H1 (cell line): Measurements from ENCODE around the gene GPR25. TPM values are rescaled to one million over a fixed set of nuclear protein-coding genes. Genes with fewer than 3 reads are reported as not detected.

ENCODE experiments used
- CTCF ChIA-PET: fragments of 300-600 bp; sonication (Branson Sonifier 250); formaldehyde crosslinking; loops from one replicate; lab custom pipeline; 2021; ENCODE audit not compliant: partially characterized antibody; lab: Charles Lee
- POLR2A ChIA-PET: fragments of 300-600 bp; sonication (Branson Sonifier 250); formaldehyde crosslinking; loops from one replicate; lab custom pipeline; 2021; ENCODE audit warnings: inconsistent platforms; ENCODE audit not compliant: partially characterized antibody; lab: Charles Lee
- DNase-seq, 2 experiments: peaks; one replicate each; pipeline versions ENCODE4 v3.0.0 to v3.0.0-alpha.2; 2010 to 2022; ENCODE audit warnings: low spot score in 2 of 2, low read depth in 1 of 2, mixed read lengths in 1 of 2
- FAIRE-seq: peaks from 2 replicates; lab custom pipeline; 2011; peaks lifted over from hg19 to GRCh38; lab: Jason Lieb, UNC
- H2AFZ ChIP-seq: 2 replicates; pipeline ENCODE4 v1.8.1; 2012; ENCODE audit warnings: low read length, inconsistent platforms
- H2AK5ac ChIP-seq: 2 replicates; pipeline ENCODE4 v1.6.1; 2013; ENCODE audit warnings: low read depth, low read length
- H2BK120ac ChIP-seq: replicated peaks from 2 replicates; pipeline ENCODE3; 2013; ENCODE audit warnings: low read depth, low read length, inconsistent platforms
- H2BK12ac ChIP-seq: 2 replicates; pipeline ENCODE4 v1.6.1; 2013; ENCODE audit warnings: low read depth, low read length
- H2BK15ac ChIP-seq: 2 replicates; pipeline ENCODE4 v1.6.1; 2013; ENCODE audit warnings: low read length
- H2BK20ac ChIP-seq: 2 replicates; pipeline ENCODE4 v1.6.1; 2013; ENCODE audit warnings: low read length
- H2BK5ac ChIP-seq: 2 replicates; pipeline ENCODE4 v1.6.1; 2013; ENCODE audit warnings: low read depth, low read length
- H3K14ac ChIP-seq: 2 replicates; pipeline ENCODE4 v1.6.1; 2013; ENCODE audit warnings: inconsistent platforms; ENCODE audit not compliant: insufficient read length
- H3K18ac ChIP-seq: 2 replicates; pipeline ENCODE4 v1.6.1; 2013; ENCODE audit warnings: low read length; ENCODE audit errors: extremely low read depth
- H3K23ac ChIP-seq: 2 replicates; pipeline ENCODE4 v1.6.1; 2013; ENCODE audit warnings: inconsistent platforms; ENCODE audit not compliant: insufficient read length
- H3K23me2 ChIP-seq: 2 replicates; pipeline ENCODE4 v1.6.1; 2013; ENCODE audit warnings: low read depth, low read length
- H3K27ac ChIP-seq: 2 replicates; pipeline ENCODE4 v1.6.1; 2011; ENCODE audit warnings: low read depth, low read length, inconsistent platforms
- H3K27me3 ChIP-seq, 4 experiments: replicated peaks in 1 of 4; 1 replicate in 1 of 4; 2 replicates in 3 of 4; pipeline versions ENCODE4 v1.6.1 to v1.8.1; 2011 to 2013; ENCODE audit warnings: low read length in 3 of 4, mild to moderate bottlenecking in 3 of 4, inconsistent platforms in 2 of 4, mixed read lengths in 2 of 4, moderate library complexity in 1 of 4; ENCODE audit not compliant: control insufficient read depth in 3 of 4, insufficient read depth in 3 of 4; ENCODE audit errors: extremely low read depth in 1 of 4
- H3K36me3 ChIP-seq, 4 experiments: 2 replicates each; pipeline versions ENCODE4 v1.6.1 to v1.8.1; 2011 to 2013; ENCODE audit warnings: mild to moderate bottlenecking in 4 of 4, low read length in 3 of 4, moderate library complexity in 2 of 4, control low read depth in 1 of 4, inconsistent platforms in 1 of 4; ENCODE audit not compliant: insufficient read depth in 4 of 4, control insufficient read depth in 2 of 4
- H3K4ac ChIP-seq: replicated peaks from 2 replicates; pipeline ENCODE3; 2013; ENCODE audit warnings: low read length, low read depth, mixed read lengths, inconsistent platforms; ENCODE audit not compliant: insufficient read length
- H3K4me1 ChIP-seq, 4 experiments: replicated peaks in 1 of 4; 1 replicate in 1 of 4; 2 replicates in 3 of 4; pipeline versions ENCODE4 v1.6.1 to v1.8.1; 2011 to 2013; ENCODE audit warnings: low read length in 3 of 4, inconsistent platforms in 2 of 4, mixed read lengths in 1 of 4; ENCODE audit not compliant: insufficient read depth in 4 of 4, control insufficient read depth in 3 of 4
- H3K4me2 ChIP-seq, 2 experiments: 2 replicates each; pipeline versions ENCODE4 v1.6.1 to v1.8.1; 2011 to 2013; ENCODE audit warnings: low read depth in 2 of 2, low read length in 2 of 2, control low read depth in 1 of 2, inconsistent platforms in 1 of 2, mild to moderate bottlenecking in 1 of 2; ENCODE audit not compliant: insufficient read depth in 1 of 2
- H3K4me3 ChIP-seq, 4 experiments: fragments of 200-600, 300-600 bp in 1 of 4; sonication (generic), shearing (Covaris generic), sonication (Bioruptor Twin) in 1 of 4; 2 replicates each; pipeline versions ENCODE4 v1.5.1 to v1.8.1; 2011 to 2016; ENCODE audit warnings: low read length in 4 of 4, low read depth in 3 of 4, control low read depth in 2 of 4, inconsistent platforms in 2 of 4, mild to moderate bottlenecking in 2 of 4, mixed read lengths in 1 of 4, moderate library complexity in 1 of 4; ENCODE audit not compliant: insufficient read depth in 2 of 4; ENCODE audit errors: extremely low read depth in 1 of 4
- H3K56ac ChIP-seq: replicated peaks from 2 replicates; pipeline ENCODE3; 2013; ENCODE audit warnings: low read depth, mild to moderate bottlenecking, mixed read lengths, low read length, inconsistent platforms; ENCODE audit not compliant: insufficient read length
- H3K79me1 ChIP-seq: 2 replicates; pipeline ENCODE4 v1.6.1; 2013; ENCODE audit warnings: low read depth, low read length, control low read depth
- H3K79me2 ChIP-seq, 2 experiments: 2 replicates each; pipeline versions ENCODE4 v1.6.1 to v1.8.1; 2012 to 2013; ENCODE audit warnings: low read length in 2 of 2, mild to moderate bottlenecking in 2 of 2, inconsistent platforms in 1 of 2; ENCODE audit not compliant: insufficient read depth in 2 of 2, control insufficient read depth in 1 of 2
- H3K9ac ChIP-seq, 4 experiments: replicated peaks in 1 of 4; 1 replicate in 1 of 4; 2 replicates in 3 of 4; pipeline versions ENCODE4 v1.6.1 to v1.8.1; 2011 to 2013; ENCODE audit warnings: low read depth in 3 of 4, low read length in 3 of 4, control low read depth in 2 of 4, mild to moderate bottlenecking in 2 of 4, moderate library complexity in 2 of 4, inconsistent platforms in 1 of 4; ENCODE audit errors: extremely low read depth in 1 of 4
- H3K9me3 ChIP-seq, 2 experiments: 2 replicates each; pipeline versions ENCODE4 v1.6.1 to v1.8.1; 2012 to 2013; ENCODE audit warnings: mild to moderate bottlenecking in 2 of 2, moderate library complexity in 2 of 2, control low read depth in 1 of 2, inconsistent platforms in 1 of 2, low read depth in 1 of 2, low read length in 1 of 2, mixed read lengths in 1 of 2; ENCODE audit not compliant: insufficient read depth in 2 of 2
- H4K20me1 ChIP-seq, 2 experiments: replicated peaks in 1 of 2; 2 replicates each; pipeline versions ENCODE3 to v1.8.1; 2011 to 2013; ENCODE audit warnings: inconsistent platforms in 2 of 2, low read length in 2 of 2, mild to moderate bottlenecking in 1 of 2; ENCODE audit not compliant: insufficient read depth in 2 of 2, control insufficient read depth in 1 of 2
- H4K5ac ChIP-seq: 2 replicates; pipeline ENCODE4 v1.6.1; 2013; ENCODE audit warnings: low read length, low read depth, mixed read lengths, inconsistent platforms; ENCODE audit not compliant: insufficient read length
- H4K8ac ChIP-seq: 2 replicates; pipeline ENCODE4 v1.8.0; 2013; ENCODE audit warnings: mild to moderate bottlenecking, moderate library complexity, low read length, inconsistent platforms; ENCODE audit not compliant: insufficient read depth; ENCODE audit errors: extremely low read depth
- H4K91ac ChIP-seq: replicated peaks from 2 replicates; pipeline ENCODE3; 2013; ENCODE audit warnings: low read length, mixed read lengths, inconsistent platforms; ENCODE audit not compliant: insufficient read length
- CHD2 ChIP-seq: IDR thresholded peaks from 2 replicates; pipeline ENCODE4 v1.6.1; 2012; ENCODE audit warnings: low read length, improper control_type of control experiment
- EGR1 ChIP-seq: IDR thresholded peaks from 2 replicates; pipeline ENCODE4 v1.6.1; 2011; ENCODE audit warnings: low read depth, low read length, borderline replicate concordance
- JUN ChIP-seq: IDR thresholded peaks from 2 replicates; pipeline ENCODE4 v1.6.1; 2011; ENCODE audit warnings: low read depth, mild to moderate bottlenecking, improper control_type of control experiment, low read length
- RAD21 ChIP-seq, 2 experiments: IDR thresholded peaks in 1 of 2; conservative IDR thresholded peaks in 1 of 2; 2 replicates each; pipeline ENCODE4 v1.6.1; 2011; ENCODE audit warnings: low read depth in 2 of 2, low read length in 2 of 2, improper control_type of control experiment in 1 of 2, inconsistent platforms in 1 of 2, mild to moderate bottlenecking in 1 of 2, moderate library complexity in 1 of 2
- RFX5 ChIP-seq: IDR thresholded peaks from 2 replicates; pipeline ENCODE4 v1.6.1; 2011; ENCODE audit warnings: low read depth, low read length, improper control_type of control experiment, borderline replicate concordance
- RNF2 ChIP-seq: fragments of 200-900, 300-1000 bp; sonication (generic); IDR thresholded peaks from 2 replicates; pipeline ENCODE4 v1.7.1; 2016; ENCODE audit warnings: borderline replicate concordance, low read depth, mild to moderate bottlenecking, antibody characterized with exemption, low read length; ENCODE audit not compliant: poor library complexity, severe bottlenecking; ENCODE audit errors: missing control alignments
- RXRA ChIP-seq: IDR thresholded peaks from 2 replicates; pipeline ENCODE4 v1.6.1; 2011; ENCODE audit warnings: low read depth, mild to moderate bottlenecking, low read length, moderate library complexity; ENCODE audit not compliant: insufficient read depth
- YY1 ChIP-seq: IDR thresholded peaks from 2 replicates; pipeline ENCODE4 v1.6.1; 2011; ENCODE audit warnings: low read depth, mild to moderate bottlenecking, low read length
- WGBS, 2 experiments: shearing (Covaris generic) in 1 of 2; methylation state at CpG; one replicate each; pipeline versions ENCODE4 v1.1.6 to v1.1.7; 2013 to 2015; ENCODE audit warnings: low lambda C conversion rate in 2 of 2, mixed read lengths in 2 of 2, inconsistent platforms in 1 of 2, low coverage in 1 of 2, missing lambda C conversion rate in 1 of 2; ENCODE audit not compliant: insufficient replicate concordance in 2 of 2, insufficient coverage in 1 of 2, insufficient read length in 1 of 2; ENCODE audit errors: extremely low coverage in 1 of 2, missing lambda C conversion rate in 1 of 2; 5-methylcytosine and 5-hydroxymethylcytosine counted together
- polyA plus RNA-seq, 7 experiments: library from polyadenylated mRNA; depleted of rRNA in 3 of 7; stranded (reverse) in 5 of 7; unstranded in 2 of 7; fragments of >200 nt in 5 of 7; fragments of 200-250 nt in 2 of 7; gene quantifications; 1 replicate in 5 of 7; 2 replicates in 1 of 7; 4 replicates in 1 of 7; pipeline versions ENCODE4 v1.2.1 to v1.2.3, GENCODE V29; 2011 to 2013; ENCODE audit warnings: missing spikeins in 2 of 7, mixed read lengths in 2 of 7
- total RNA-seq: library from RNA; stranded (reverse); fragmentation: NEBNext Ultra II Directional; extraction: Animal tissue kit (Norgen Biotek cat#: 25700); gene quantifications from 2 replicates; pipeline ENCODE4 v1.2.1, GENCODE V29; 2021
- TF ChIP-seq, protein P1 (sequence below): IDR thresholded peaks from 2 replicates; pipeline ENCODE4 v1.6.1; 2011; ENCODE audit warnings: low read length, improper control_type of control experiment
- TF ChIP-seq, protein P2 (sequence below): IDR thresholded peaks from 2 replicates; pipeline ENCODE4 v1.6.1; 2012; ENCODE audit warnings: low read length, inconsistent platforms

GPR25 gene
- total and polyA plus RNA-seq, 2 of the 8 experiments (the other 6 are each of a cell fraction or from before 2014, with no cell fraction given) = not detected

DNA sequence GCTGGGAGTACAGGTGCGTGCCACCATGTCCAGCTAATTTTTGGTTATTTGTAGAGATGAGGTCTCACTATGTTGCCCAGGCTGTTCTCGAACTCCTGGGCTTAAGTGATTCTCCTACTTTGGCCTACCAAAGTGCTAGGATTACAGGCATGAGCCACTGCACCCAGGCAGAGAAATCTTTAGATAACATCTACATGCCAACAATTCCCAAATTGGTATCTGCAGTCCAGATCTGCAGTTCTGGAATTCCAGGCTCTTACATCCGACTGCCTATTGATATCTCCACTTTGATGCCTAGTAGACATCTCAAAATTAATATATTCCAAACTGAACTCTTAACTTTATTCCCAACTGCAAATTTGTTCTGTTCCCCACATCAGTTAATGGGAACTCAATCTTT lies 45.2 kb downstream of the GPR25 start:
- H2AK5ac ChIP-seq = no peak overlapping the region
- H2BK5ac ChIP-seq = no peak overlapping the region
- no peak overlapping the region for H4K8ac ChIP-seq
- no peak overlapping the region for H3K4me3 ChIP-seq
- no peak overlapping the region for H3K18ac ChIP-seq
- no peak overlapping the region for H2BK20ac ChIP-seq
- H3K14ac ChIP-seq = no peak overlapping the region
- ChIA-PET POLR2A (interaction anchor here (1.0 to 2.9 kb wide), 8 partner anchors 8 to 51 kb away, joined by 3 to 26 read pairs (median 6); no protein-coding TSS in a partner anchor), CTCF (interaction anchor here (0.5 to 3.0 kb wide), 15 partner anchors 13 to 254 kb away, joined by 3 to 17 read pairs (median 5); no protein-coding TSS in a partner anchor)
- 86% methylated on average over 3 of the region's 3 CpGs; no CpG with 5 or more reads in 1 of the 2 experiments for WGBS, 2 experiments
- no peaks in the 10 kb centered on the region for H3K9me3 ChIP-seq
- no peak overlapping the region for H2AFZ ChIP-seq
- FAIRE-seq = no peak
- H3K9ac ChIP-seq = no peak overlapping the region
- H4K20me1 ChIP-seq = peaks cover 0 to under 1% of the 10 kb centered on the region in 2 experiments
- H4K5ac ChIP-seq = no peak overlapping the region
- no peak overlapping the region for H2BK15ac ChIP-seq
- no peak overlapping the region for H2BK12ac ChIP-seq
- no peak overlapping the region for H3K4me2 ChIP-seq
- H3K79me1 ChIP-seq = no peaks in the 10 kb centered on the region
- peaks cover under 1 to 4% (median 3%) of the 10 kb centered on the region in 4 experiments; a peak in 5 of 8 replicates for H3K36me3 ChIP-seq
- H3K27ac ChIP-seq = no peak overlapping the region
- no peak overlapping the region for H3K4ac ChIP-seq
- H4K91ac ChIP-seq = no peak overlapping the region
- H3K27me3 ChIP-seq = no peaks in the 10 kb centered on the region
- no peaks in the 10 kb centered on the region for H3K79me2 ChIP-seq
- DNase-seq = no peak
- H3K4me1 ChIP-seq = peaks cover 0 to 7% (median 5%) of the 10 kb centered on the region in 4 experiments; a peak in 3 of 7 replicates
- H3K23ac ChIP-seq = no peak overlapping the region
- H3K23me2 ChIP-seq = no peaks in the 10 kb centered on the region; the same call in 1 of the 2 replicates
- no peak overlapping the region for H3K56ac ChIP-seq
- H2BK120ac ChIP-seq = no peak overlapping the region
- TF ChIP-seq RFX5 (no peak), YY1 (no peak), JUN (no peak), RAD21 (IDR thresholded peaks at IDR 0.05 in 1 of 2, conservative IDR thresholded peaks at IDR 0.05 in 1 of 2; ENCODE audit: low read depth in 2 of 2, low read length in 2 of 2) (no peak), RNF2 (no peak), CHD2 (no peak), RXRA (no peak), EGR1 (no peak)
- TF ChIP-seq, protein P1, sequence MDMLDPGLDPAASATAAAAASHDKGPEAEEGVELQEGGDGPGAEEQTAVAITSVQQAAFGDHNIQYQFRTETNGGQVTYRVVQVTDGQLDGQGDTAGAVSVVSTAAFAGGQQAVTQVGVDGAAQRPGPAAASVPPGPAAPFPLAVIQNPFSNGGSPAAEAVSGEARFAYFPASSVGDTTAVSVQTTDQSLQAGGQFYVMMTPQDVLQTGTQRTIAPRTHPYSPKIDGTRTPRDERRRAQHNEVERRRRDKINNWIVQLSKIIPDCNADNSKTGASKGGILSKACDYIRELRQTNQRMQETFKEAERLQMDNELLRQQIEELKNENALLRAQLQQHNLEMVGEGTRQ = no peak
- TF ChIP-seq, protein P2, sequence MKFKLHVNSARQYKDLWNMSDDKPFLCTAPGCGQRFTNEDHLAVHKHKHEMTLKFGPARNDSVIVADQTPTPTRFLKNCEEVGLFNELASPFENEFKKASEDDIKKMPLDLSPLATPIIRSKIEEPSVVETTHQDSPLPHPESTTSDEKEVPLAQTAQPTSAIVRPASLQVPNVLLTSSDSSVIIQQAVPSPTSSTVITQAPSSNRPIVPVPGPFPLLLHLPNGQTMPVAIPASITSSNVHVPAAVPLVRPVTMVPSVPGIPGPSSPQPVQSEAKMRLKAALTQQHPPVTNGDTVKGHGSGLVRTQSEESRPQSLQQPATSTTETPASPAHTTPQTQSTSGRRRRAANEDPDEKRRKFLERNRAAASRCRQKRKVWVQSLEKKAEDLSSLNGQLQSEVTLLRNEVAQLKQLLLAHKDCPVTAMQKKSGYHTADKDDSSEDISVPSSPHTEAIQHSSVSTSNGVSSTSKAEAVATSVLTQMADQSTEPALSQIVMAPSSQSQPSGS = no peak
